Measurements from ENCODE around the gene ACBD6.

The ACBD6 gene

GRCh38 chr1:180358649-180359048, 143.7 kb downstream of the ACBD6 start:
- TF ChIP-seq CTCF (IDR thresholded peaks at IDR 0.05) (no peak), ZFX (IDR thresholded peaks at IDR 0.05; ENCODE audit: borderline replicate concordance) (no peak)
- H3K27ac ChIP-seq = no peak overlapping the region

GRCh38 chr1:180353945-180354344, 148.4 kb downstream of the ACBD6 start:
- TF ChIP-seq ZFX (IDR thresholded peaks at IDR 0.05; ENCODE audit: borderline replicate concordance) (no peak), CTCF (IDR thresholded peaks at IDR 0.05) (no peak)
- no peak overlapping the region for H3K27ac ChIP-seq

- TF ChIP-seq ZFX (IDR thresholded peaks at IDR 0.05; ENCODE audit: borderline replicate concordance) (no peak), CTCF (IDR thresholded peaks at IDR 0.05) (no peak)
- H3K27ac ChIP-seq = no peak overlapping the region
These were observed 149.8 kb downstream of the ACBD6 start for GRCh38 chr1:180352588-180352987.

- no peak overlapping the region for H3K27ac ChIP-seq
- TF ChIP-seq CTCF (IDR thresholded peaks at IDR 0.05) = no peak
- TF ChIP-seq ZFX (IDR thresholded peaks at IDR 0.05; ENCODE audit: borderline replicate concordance) = no peak
These were observed 150.4 kb downstream of the ACBD6 start for GRCh38 chr1:180352021-180352420.

GRCh38 chr1:180345148-180345547, 157.2 kb downstream of the ACBD6 start:
- TF ChIP-seq ZFX (IDR thresholded peaks at IDR 0.05; ENCODE audit: borderline replicate concordance) (no peak), CTCF (IDR thresholded peaks at IDR 0.05) (no peak)
- H3K27ac ChIP-seq = no peak overlapping the region

- H3K27ac ChIP-seq = no peak overlapping the region
- TF ChIP-seq ZFX (IDR thresholded peaks at IDR 0.05; ENCODE audit: borderline replicate concordance) (no peak), CTCF (IDR thresholded peaks at IDR 0.05) (no peak)
These were observed 158.2 kb downstream of the ACBD6 start for GRCh38 chr1:180343921-180344769.

GRCh38 chr1:180327089-180327488, 175.3 kb downstream of the ACBD6 start:
- H3K27ac ChIP-seq = no peak overlapping the region
- no peak for TF ChIP-seq ZFX (IDR thresholded peaks at IDR 0.05; ENCODE audit: borderline replicate concordance)
- TF ChIP-seq CTCF (IDR thresholded peaks at IDR 0.05) = no peak

Data from 22Rv1 (cell line).